ENCODE data around the gene ZNF587B.

DNA sequence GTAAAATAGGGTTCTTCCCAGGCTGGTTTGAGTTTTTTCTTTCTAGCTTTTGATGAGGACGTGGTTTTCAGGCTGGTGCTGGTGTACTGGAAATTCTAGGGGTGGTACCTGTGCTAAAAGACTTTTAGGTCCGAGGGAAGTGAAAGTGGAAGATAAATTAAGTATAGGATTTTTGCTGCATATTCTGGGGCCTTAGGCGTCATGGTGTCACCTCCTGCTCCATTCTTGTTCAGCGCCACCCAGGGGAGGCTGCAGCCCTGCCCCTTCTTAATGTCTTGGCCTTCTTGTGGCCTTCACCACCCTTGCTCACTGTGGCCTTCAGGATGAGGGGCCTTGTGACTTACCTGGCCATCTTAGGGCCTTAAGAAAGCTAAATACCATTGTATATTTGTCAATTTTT lies 27.8 kb upstream of the ZNF587B start:
- TF ChIP-seq EZH2 (IDR thresholded peaks at IDR 0.05; ENCODE audit: insufficient read depth, poor library complexity, severe bottlenecking), result no peak
- no peak for TF ChIP-seq EZH2phosphoT487 (IDR thresholded peaks at IDR 0.05; ENCODE audit: insufficient read depth, low read depth)

All from GM23248 (cell line).